HG03521 (cell line): Measurements from ENCODE around the gene USP47.

Experiments used
- ATAC-seq: cut with Tn5 transposase; IDR thresholded peaks from one replicate; pipeline ENCODE4 v1.9.1; 2021; ENCODE audit warnings: mild to moderate bottlenecking, moderate library complexity; ENCODE audit not compliant: unreplicated experiment

The USP47 gene

GRCh38 chr11:11929920-11930319, 88.1 kb downstream of the USP47 start:
- no peak for ATAC-seq

GRCh38 chr11:11931461-11932055, 89.8 kb downstream of the USP47 start:
- ATAC-seq = peak; percentile 48

- no peak for ATAC-seq
These were observed 93.8 kb downstream of the USP47 start for GRCh38 chr11:11935536-11935935.

- no peak for ATAC-seq
These were observed 95.7 kb downstream of the USP47 start for GRCh38 chr11:11937433-11937832.

GRCh38 chr11:11937957-11938356, 96.2 kb downstream of the USP47 start:
- no peak for ATAC-seq

GRCh38 chr11:11940551-11940950, 98.8 kb downstream of the USP47 start:
- no peak for ATAC-seq

- no peak for ATAC-seq
These were observed 100.9 kb downstream of the USP47 start for GRCh38 chr11:11942668-11943067.

- ATAC-seq = no peak
These were observed 102.7 kb downstream of the USP47 start for GRCh38 chr11:11944444-11944843.

- no peak for ATAC-seq
These were observed 104.4 kb downstream of the USP47 start for GRCh38 chr11:11946180-11946579.

GRCh38 chr11:11946878-11947277, 105.1 kb downstream of the USP47 start:
- no peak for ATAC-seq

- ATAC-seq = no peak
These were observed 106.1 kb downstream of the USP47 start for GRCh38 chr11:11947825-11948224.

GRCh38 chr11:11948242-11948947, 106.6 kb downstream of the USP47 start:
- ATAC-seq = no peak

GRCh38 chr11:11949482-11949881, 107.7 kb downstream of the USP47 start:
- no peak for ATAC-seq

- no peak for ATAC-seq
These were observed 110.3 kb downstream of the USP47 start for GRCh38 chr11:11952036-11952435.

- no peak for ATAC-seq
These were observed 114.2 kb downstream of the USP47 start for GRCh38 chr11:11956006-11956405.

GRCh38 chr11:11958403-11959231, 116.8 kb downstream of the USP47 start:
- no peak for ATAC-seq

GRCh38 chr11:11959601-11960000, 117.8 kb downstream of the USP47 start:
- ATAC-seq = no peak

- no peak for ATAC-seq
These were observed 118.9 kb downstream of the USP47 start for GRCh38 chr11:11960687-11961086.

GRCh38 chr11:11961399-11962028, 119.7 kb downstream of the USP47 start:
- no peak for ATAC-seq

- no peak for ATAC-seq
These were observed 121.3 kb downstream of the USP47 start for GRCh38 chr11:11963067-11963466.
